ENCODE data around the gene LRRC41. TPM values are rescaled to one million over a fixed set of nuclear protein-coding genes. Genes with fewer than 3 reads are reported as not detected.
"Not testable (repeated sequence)": the region's sequence is repeated elsewhere in the genome, so short reads cannot be mapped to it uniquely, and the experiment has no call there.

Gene LRRC41
- total and polyA plus RNA-seq, 7 donors, result 21.0 to 65.2 (median 55.1) TPM

DNA sequence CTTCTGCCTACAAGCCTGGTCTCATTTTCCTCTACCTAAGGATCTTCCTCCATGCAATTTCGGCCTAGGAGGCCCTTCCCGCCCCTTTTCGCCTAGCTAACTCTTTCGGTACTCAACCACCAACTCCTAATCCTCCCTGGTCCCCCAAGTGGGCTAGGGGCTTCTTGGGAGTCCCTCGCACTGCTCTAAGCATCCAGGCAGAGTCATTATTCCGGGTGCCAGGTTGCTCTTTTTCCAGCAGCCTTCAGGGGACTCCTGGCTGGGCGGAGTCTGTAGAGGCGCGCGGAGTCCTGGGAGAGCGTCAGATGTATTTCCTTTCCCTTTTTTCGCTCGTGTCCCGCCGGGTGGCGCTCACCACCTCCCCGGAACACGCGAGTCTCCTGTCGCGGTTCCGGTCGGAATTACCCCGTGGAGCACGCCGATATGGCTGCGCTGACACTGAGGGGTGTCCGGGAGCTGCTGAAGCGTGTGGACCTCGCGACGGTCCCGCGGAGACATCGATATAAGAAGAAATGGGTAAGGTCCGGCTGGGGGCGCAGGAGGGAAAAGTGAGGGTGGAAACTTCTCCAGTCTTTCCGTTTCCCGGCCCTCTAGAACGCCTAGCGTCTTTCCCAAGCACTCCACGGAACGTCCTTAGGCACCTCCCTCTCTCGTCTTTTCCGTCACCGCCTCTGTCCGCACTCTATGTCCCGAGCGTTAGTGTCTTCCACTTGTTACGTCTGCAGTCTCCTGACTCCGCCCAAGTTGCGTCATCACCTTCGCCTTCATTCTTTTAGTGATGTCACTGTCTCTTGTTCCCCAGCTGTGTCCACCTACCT, 37.2 kb upstream of the LRRC41 start, which contains the start of gene NSUN4:
Gene NSUN4, plus strand, starts transcription at position 404 of the 818 bp plus-strand sequence. Its CDS starts 20 bp downstream, at position 424.
- H3K4me1 ChIP-seq, result peaks cover 0 to 19% (median 12%) of the 10 kb centered on the region in 4 donors
- H3K36me3 ChIP-seq, result peaks cover 0 to 16% (median 8%) of the 10 kb centered on the region in 4 donors

DNA sequence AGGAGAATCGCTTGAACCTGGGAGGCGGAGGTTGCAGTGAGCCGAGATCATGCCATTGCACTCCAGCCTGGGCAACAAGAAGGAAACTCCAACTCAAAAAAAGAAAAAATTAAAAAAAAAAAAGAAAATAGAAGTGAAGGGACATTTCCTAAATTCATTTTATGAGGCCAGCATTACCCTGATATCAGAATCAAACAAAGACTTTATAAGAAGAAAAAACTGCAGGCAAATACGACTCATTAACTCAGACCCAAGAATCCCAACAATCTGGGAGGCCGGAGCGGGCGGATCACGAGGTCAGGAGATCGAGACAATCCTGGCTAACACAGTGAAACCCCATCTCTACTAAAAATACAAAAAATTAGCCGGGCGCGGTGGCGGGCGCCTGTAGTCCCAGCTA, 34.0 kb upstream of the LRRC41 start:
- 96 to 98% methylated on average over 9 of the region's 14 CpGs for WGBS, 2 donors
- DNase-seq, result peak; percentile 42
- H3K4me1 ChIP-seq, result peaks cover 0 to 19% (median 12%) of the 10 kb centered on the region in 4 donors
- H3K27ac ChIP-seq; H3K9me3 ChIP-seq; H3K4me3 ChIP-seq; H3K27me3 ChIP-seq; intact Hi-C loops (cut with DNase I); H3K36me3 ChIP-seq: not testable (repeated sequence)

More for the DNA sequence above, 37.2 kb upstream of the LRRC41 start, which contains the start of gene NSUN4:
- peak; percentile 98 for DNase-seq
- H3K4me3 ChIP-seq, result peak within 1 kb of the TSS; percentile 60 to 80 (median 70)
- peak; percentile 69 to 82 for TF ChIP-seq POLR2A (IDR thresholded peaks at IDR 0.05)
- TF ChIP-seq, protein P1, sequence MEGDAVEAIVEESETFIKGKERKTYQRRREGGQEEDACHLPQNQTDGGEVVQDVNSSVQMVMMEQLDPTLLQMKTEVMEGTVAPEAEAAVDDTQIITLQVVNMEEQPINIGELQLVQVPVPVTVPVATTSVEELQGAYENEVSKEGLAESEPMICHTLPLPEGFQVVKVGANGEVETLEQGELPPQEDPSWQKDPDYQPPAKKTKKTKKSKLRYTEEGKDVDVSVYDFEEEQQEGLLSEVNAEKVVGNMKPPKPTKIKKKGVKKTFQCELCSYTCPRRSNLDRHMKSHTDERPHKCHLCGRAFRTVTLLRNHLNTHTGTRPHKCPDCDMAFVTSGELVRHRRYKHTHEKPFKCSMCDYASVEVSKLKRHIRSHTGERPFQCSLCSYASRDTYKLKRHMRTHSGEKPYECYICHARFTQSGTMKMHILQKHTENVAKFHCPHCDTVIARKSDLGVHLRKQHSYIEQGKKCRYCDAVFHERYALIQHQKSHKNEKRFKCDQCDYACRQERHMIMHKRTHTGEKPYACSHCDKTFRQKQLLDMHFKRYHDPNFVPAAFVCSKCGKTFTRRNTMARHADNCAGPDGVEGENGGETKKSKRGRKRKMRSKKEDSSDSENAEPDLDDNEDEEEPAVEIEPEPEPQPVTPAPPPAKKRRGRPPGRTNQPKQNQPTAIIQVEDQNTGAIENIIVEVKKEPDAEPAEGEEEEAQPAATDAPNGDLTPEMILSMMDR (IDR thresholded peaks at IDR 0.05), result peak; percentile 47 to 62 (median 58)
- TF ChIP-seq POLR2AphosphoS5 (IDR thresholded peaks at IDR 0.05), result peak; percentile 78 to 93 (median 88)
- peak; percentile 95 to 99 (median 98) for TF ChIP-seq EP300 (IDR thresholded peaks at IDR 0.05)
- intact Hi-C loops (cut with DNase I), result loop anchor here (1.0 kb wide), 1 partner anchor 37 kb away; the partner anchor contains the start of genes LRRC41 and UQCRH
- 0% methylated on average over 53 of the region's 53 CpGs for WGBS, 2 donors
- no peaks in the 10 kb centered on the region for H3K9me3 ChIP-seq
- peak within 1 kb of the TSS; percentile 93 to 99 (median 96) for H3K27ac ChIP-seq
- H3K27me3 ChIP-seq, result no peaks in the 10 kb centered on the region

DNA sequence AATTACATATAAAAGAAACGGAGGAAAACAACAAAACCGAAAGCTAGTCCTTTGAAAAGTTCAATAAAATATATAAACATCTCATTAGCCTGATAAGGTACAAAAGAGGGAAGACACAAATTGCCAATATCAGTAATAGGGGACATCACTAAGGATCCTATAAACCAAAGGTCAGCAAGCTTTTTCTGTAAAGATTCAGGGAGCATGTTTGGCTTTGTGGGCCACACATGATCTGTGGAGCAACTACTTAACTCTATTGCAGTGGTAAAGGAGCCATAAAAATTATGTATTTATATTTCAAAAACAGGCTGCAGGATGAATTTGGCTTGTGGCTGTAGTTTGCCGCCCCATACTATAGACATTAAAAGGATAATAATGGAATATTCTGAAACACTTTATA, 31.7 kb upstream of the LRRC41 start:
- H3K9me3 ChIP-seq, result no peaks in the 10 kb centered on the region

DNA sequence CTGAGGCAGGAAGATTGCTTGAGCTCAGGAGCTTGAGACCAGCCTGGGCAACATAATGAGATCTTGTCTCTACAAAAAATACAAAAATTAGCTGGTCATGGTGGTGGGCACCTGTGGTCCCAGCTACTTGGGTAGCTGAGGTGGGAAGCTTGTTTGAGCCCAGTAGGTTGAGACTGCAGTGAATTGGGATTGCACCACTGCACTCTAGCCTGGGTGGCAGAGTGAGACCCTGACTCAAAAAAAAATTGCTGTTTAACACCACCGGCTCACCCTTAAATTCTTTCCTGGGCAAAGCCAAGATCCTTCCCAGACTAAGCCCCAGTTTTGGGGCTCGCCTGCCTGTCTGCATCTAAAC, 30.6 kb upstream of the LRRC41 start:
- 89% methylated on average over 2 of the region's 2 CpGs for WGBS, 2 donors
- H3K4me1 ChIP-seq, result no peaks in the 10 kb centered on the region
- no peaks in the 10 kb centered on the region for H3K36me3 ChIP-seq
- no peaks in the 10 kb centered on the region for H3K27me3 ChIP-seq
- no peak for DNase-seq
- TF ChIP-seq POLR2A (IDR thresholded peaks at IDR 0.05), result no peak
- TF ChIP-seq, protein P1 (IDR thresholded peaks at IDR 0.05), result no peak
- TF ChIP-seq POLR2AphosphoS5 (IDR thresholded peaks at IDR 0.05), result no peak
- TF ChIP-seq EP300 (IDR thresholded peaks at IDR 0.05), result no peak
- H3K27ac ChIP-seq, result no peak overlapping the region
- no peaks in the 10 kb centered on the region for H3K9me3 ChIP-seq
- intact Hi-C loops (cut with DNase I), result no loop called here
- no peak overlapping the region for H3K4me3 ChIP-seq

More for the DNA sequence above, 31.7 kb upstream of the LRRC41 start:
- intact Hi-C loops (cut with DNase I), result no loop called here
- Histone ChIP-seq H3K4me1 (peaks cover 0 to 7% (median 2%) of the 10 kb centered on the region in 4 donors), H3K27me3 (no peaks in the 10 kb centered on the region), H3K27ac (no peak overlapping the region), H3K36me3 (no peaks in the 10 kb centered on the region), H3K4me3 (no peak overlapping the region)
- DNase-seq, result no peak
- TF ChIP-seq POLR2AphosphoS5 (IDR thresholded peaks at IDR 0.05), result no peak
- no peak for TF ChIP-seq POLR2A (IDR thresholded peaks at IDR 0.05)
- TF ChIP-seq EP300 (IDR thresholded peaks at IDR 0.05), result no peak
- TF ChIP-seq, protein P1 (IDR thresholded peaks at IDR 0.05), result no peak
- WGBS, 2 donors, result 64 to 80% methylated on average over 3 of the region's 3 CpGs

DNA sequence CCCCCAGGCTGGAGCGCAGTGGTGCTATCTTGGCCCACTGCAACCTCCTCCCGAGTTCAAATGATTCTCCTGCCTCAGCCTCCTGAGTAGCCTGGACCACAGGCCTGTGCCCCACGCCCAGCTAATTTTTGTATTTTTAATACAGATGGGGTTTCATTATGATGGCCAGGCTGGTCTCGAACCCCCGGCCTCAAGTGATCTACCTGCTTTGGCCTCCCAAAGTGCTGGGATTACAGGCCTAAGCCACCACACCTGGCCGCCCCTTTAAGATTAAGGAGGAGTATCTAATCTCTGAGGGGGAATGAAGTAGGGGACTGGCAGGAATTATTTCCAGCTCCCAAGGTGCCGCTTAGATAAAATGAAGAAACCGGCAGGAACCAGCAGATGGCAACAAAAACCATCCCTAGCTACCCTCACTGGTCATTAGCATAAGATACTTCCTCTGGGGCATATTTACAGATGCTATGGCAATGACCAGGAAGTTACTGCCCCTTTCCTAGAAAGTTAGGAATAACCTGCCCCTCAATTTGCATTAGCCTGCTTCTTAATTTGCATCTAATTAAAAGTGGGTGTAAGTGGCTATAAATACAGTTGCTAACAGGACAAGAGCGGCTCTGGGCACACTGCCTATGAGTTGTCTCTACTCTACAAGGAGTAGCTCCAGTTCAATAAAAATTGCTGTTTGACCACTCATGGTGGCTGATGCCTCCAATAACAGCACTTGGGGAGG, 30.0 kb upstream of the LRRC41 start:
- TF ChIP-seq POLR2AphosphoS5 (IDR thresholded peaks at IDR 0.05), result no peak
- TF ChIP-seq, protein P1 (IDR thresholded peaks at IDR 0.05), result no peak
- no peak for TF ChIP-seq EP300 (IDR thresholded peaks at IDR 0.05)
- Histone ChIP-seq H3K36me3 (no peaks in the 10 kb centered on the region), H3K4me3 (no peak overlapping the region), H3K4me1 (no peaks in the 10 kb centered on the region), H3K27ac (no peak overlapping the region), H3K27me3 (no peaks in the 10 kb centered on the region), H3K9me3 (no peaks in the 10 kb centered on the region)
- intact Hi-C loops (cut with DNase I), result no loop called here
- DNase-seq, result no peak
- WGBS, 2 donors, result 75 to 78% methylated on average over 9 of the region's 9 CpGs

DNA sequence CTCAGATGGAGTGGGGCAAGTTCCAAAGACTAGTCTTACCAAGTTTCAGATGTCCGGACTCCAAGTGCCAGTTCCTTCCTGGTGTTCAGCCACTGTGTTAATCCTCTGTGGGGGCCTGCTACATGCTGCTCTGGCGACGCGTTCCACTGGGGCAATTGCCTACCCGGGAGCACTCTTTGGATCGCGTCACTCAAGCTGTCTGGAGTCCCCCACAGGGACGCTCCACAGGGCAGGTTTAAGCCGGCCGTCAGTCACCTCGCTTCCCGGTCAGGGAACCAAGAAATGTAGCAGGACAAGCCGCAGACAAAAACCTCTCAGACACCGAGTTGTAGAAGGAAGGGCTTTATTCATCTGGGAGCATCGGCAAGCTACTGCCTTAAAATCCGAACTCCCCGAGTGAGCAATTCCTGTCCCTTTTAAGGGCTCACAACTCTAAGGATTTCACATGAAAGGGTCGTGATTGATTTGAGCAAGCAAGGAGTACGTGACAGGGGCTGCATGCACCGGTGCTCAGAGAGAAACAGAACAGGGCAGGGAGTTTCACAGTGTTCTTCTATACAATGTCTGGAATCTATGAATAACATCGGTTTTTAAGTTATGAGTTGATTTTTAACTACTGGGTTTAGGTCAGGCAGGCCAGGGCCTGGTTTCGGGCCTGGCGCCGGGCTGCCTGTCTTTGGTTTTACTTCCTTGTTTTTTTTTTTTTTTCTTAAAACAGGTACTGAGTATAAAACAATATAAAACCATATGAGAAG, 28.5 kb upstream of the LRRC41 start:
- 79 to 81% methylated on average over 24 of the region's 24 CpGs for WGBS, 2 donors

DNA sequence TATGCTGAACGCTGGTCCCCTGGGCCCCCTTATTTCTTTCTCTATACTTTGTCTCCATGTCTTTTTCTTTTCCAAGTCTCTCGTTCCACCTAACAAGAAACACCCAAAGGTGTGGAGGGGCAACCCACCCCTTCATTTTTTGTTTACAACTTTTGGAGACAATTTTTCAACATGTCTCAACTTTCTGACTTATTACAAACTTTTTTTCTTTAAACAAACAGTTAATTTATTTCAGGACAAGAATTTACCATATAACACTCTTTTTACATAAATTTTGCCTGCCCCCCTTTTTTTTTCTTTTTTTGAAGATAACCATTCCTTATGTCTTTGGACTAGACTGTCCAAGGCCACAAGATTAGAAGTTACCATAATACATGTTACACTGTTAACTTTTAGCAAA, 27.0 kb upstream of the LRRC41 start:
- H3K4me3 ChIP-seq; DNase-seq; intact Hi-C loops (cut with DNase I): not testable (repeated sequence)

More for the DNA sequence above, 28.5 kb upstream of the LRRC41 start:
- intact Hi-C loops (cut with DNase I); H3K36me3 ChIP-seq; H3K4me3 ChIP-seq; H3K4me1 ChIP-seq; H3K9me3 ChIP-seq; H3K27ac ChIP-seq; DNase-seq; H3K27me3 ChIP-seq: not testable (repeated sequence)

More for the DNA sequence above, 27.0 kb upstream of the LRRC41 start:
- not testable (repeated sequence) for H3K9me3 ChIP-seq, H3K4me1 ChIP-seq, H3K27me3 ChIP-seq, H3K27ac ChIP-seq, H3K36me3 ChIP-seq
- WGBS, 2 donors, result 89 to 91% methylated on average over 2 of the region's 2 CpGs
